Panc1 (cell line): ENCODE data around the gene SLX4IP. TPM values are rescaled to one million over a fixed set of nuclear protein-coding genes. Genes with fewer than 3 reads are reported as not detected.

Source experiments
- ATAC-seq: fragments of 200-7000 bp; cut with Tn5 transposase; 2 replicates; pipeline ENCODE4 v1.9.1; 2020; ENCODE audit warnings: mild to moderate bottlenecking, moderate library complexity
- BruUV-seq: library from RNA; stranded (reverse); fragments of 400-500 nt; replicated peaks from 2 replicates; lab custom pipeline; 2021; lab: Mats Ljungman, UMichigan
- CTCF ChIA-PET: fragments of 300-600 bp; sonication (Branson Sonifier 250); formaldehyde crosslinking; loops from one replicate; lab custom pipeline; 2022; ENCODE audit warnings: antibody characterized with exemption; lab: Charles Lee
- POLR2A ChIA-PET: fragments of 300-600 bp; sonication (Branson Sonifier 250); formaldehyde crosslinking; loops from one replicate; lab custom pipeline; 2022; ENCODE audit warnings: antibody characterized with exemption; lab: Charles Lee
- DNase-seq: peaks from one replicate; pipeline ENCODE4 v3.0.0-alpha.2; 2010; ENCODE audit warnings: low read depth, low spot score
- H3K27ac ChIP-seq: 2 replicates; pipeline ENCODE4 v1.5.1; 2011; ENCODE audit warnings: mild to moderate bottlenecking, low read length, inconsistent platforms
- H3K27me3 ChIP-seq: fragments of 200-500 bp; sonication (Bioruptor generic); 2 replicates; pipeline ENCODE4 v1.6.0; 2014; ENCODE audit warnings: low read length, inconsistent platforms; ENCODE audit not compliant: control insufficient read depth, insufficient read depth
- H3K36me3 ChIP-seq: fragments of 200-500 bp; sonication (Bioruptor generic); 2 replicates; pipeline ENCODE4 v1.5.1; 2014; ENCODE audit warnings: inconsistent platforms, mild to moderate bottlenecking, low read length, moderate library complexity; ENCODE audit not compliant: control insufficient read depth, insufficient read depth
- H3K4me1 ChIP-seq: 2 replicates; pipeline ENCODE4 v1.5.1; 2011; ENCODE audit warnings: inconsistent platforms, mild to moderate bottlenecking, low read length, moderate library complexity; ENCODE audit not compliant: control insufficient read depth, insufficient read depth
- H3K4me3 ChIP-seq, 2 experiments: 2 replicates each; pipeline ENCODE4 v1.5.1; 2011 to 2012; ENCODE audit warnings: low read depth in 2 of 2, low read length in 2 of 2, mild to moderate bottlenecking in 2 of 2, inconsistent platforms in 1 of 2, moderate library complexity in 1 of 2
- H3K9me3 ChIP-seq: fragments of 200-500 bp; sonication (Bioruptor generic); 2 replicates; pipeline ENCODE4 v1.5.1; 2014; ENCODE audit warnings: low read depth, mild to moderate bottlenecking, inconsistent platforms, low read length, moderate library complexity; ENCODE audit not compliant: control insufficient read depth, insufficient read depth
- POLR2AphosphoS5 ChIP-seq: IDR thresholded peaks from 2 replicates; pipeline ENCODE4 v1.6.1; 2012; ENCODE audit warnings: mild to moderate bottlenecking, low read depth, low read length, moderate library complexity
- REST ChIP-seq, 2 experiments: IDR thresholded peaks; 2 replicates each; pipeline ENCODE4 v1.6.1; 2011 to 2012; ENCODE audit warnings: low read depth in 2 of 2, control low read depth in 1 of 2, low read length in 1 of 2, mild to moderate bottlenecking in 1 of 2, moderate library complexity in 1 of 2; ENCODE audit not compliant: insufficient read depth in 1 of 2
- SIN3A ChIP-seq: IDR thresholded peaks from 2 replicates; pipeline ENCODE4 v1.6.1; 2012; ENCODE audit warnings: low read depth, mild to moderate bottlenecking, low read length, moderate library complexity, borderline replicate concordance; ENCODE audit not compliant: insufficient read depth
- TCF7L2 ChIP-seq: IDR thresholded peaks from 2 replicates; pipeline ENCODE4 v1.6.1; 2011; ENCODE audit warnings: mild to moderate bottlenecking, low read depth, low read length, inconsistent platforms
- in situ Hi-C: cut with HindIII; loops from 2 replicates; pipeline ENCODE4 v1.10.0; 2016; ENCODE audit warnings: low sequenced_read_pairs, low pct_unique_long_range_greater_than_20kb
- intact Hi-C: fragments of 100-400 bp; cut with micrococcal nuclease; formaldehyde crosslinking; loops from one replicate; pipeline ENCODE4 v1.10.0; 2022; ENCODE audit not compliant: unreplicated experiment
- total RNA-seq: library from RNA; stranded (reverse); gene quantifications from one replicate; pipeline ENCODE4 v1.2.1, GENCODE V29; 2021; ENCODE audit not compliant: unreplicated experiment
- TF ChIP-seq, protein P1 (sequence below): fragments of 450-650 bp; IDR thresholded peaks from 2 replicates; pipeline ENCODE4 v1.5.1; 2017; ENCODE audit warnings: mild to moderate bottlenecking

The SLX4IP gene
- total RNA-seq, 1 experiment from 2014 or later = 5.4 TPM

DNA sequence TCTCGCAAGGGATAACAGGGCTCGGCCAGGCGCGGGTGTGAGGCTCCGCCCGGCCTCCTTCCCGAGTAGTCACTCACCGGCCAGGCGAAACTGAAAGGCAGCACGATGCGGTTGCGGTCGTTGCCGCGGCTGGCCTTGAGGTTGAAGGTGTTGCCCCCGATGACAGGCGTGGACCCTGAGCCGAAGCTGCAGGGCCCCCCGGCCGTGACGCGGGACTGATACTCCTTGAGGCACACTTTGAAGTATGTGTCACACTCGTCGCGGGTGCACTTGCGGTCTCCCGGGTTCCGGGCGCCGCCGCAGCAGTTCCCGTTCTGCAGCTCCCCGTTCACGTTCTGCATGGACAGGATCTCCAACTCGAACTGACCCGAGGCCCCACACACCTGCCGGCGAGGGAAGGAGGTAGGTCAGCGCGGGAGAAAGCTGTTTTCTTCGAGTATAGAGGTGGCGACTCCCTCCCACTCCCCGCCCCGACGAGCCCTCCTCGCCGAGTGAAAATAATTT is 237.6 kb downstream of the SLX4IP start:
- DNase-seq = no peak
- BruUV-seq = no TSS peak
- H3K27me3 ChIP-seq = no peaks in the 10 kb centered on the region
- H3K27ac ChIP-seq = peak overlapping the region; percentile 82
- POLR2A ChIA-PET = interaction anchor here (0.6 kb wide), 1 partner anchor 11 kb away, joined by 3 read pairs; no protein-coding TSS in a partner anchor
- peak; percentile 23 for ATAC-seq
- peaks cover 4% of the 10 kb centered on the region; the same call in 1 of the 2 replicates for H3K36me3 ChIP-seq
- intact Hi-C loops (loop anchor here (2.0 to 10.0 kb wide), 3 partner anchors 118 to 870 kb away; no protein-coding TSS in a partner anchor), in situ Hi-C loops (no loop called here)
- H3K9me3 ChIP-seq = no peaks in the 10 kb centered on the region
- H3K4me3 ChIP-seq = peak overlapping the region; percentile 82 to 90
- CTCF ChIA-PET = interaction anchor here (0.7 kb wide), 2 partner anchors 592 to 1068 kb away, joined by 4 read pairs; no protein-coding TSS in a partner anchor
- TF ChIP-seq TCF7L2 (peak; percentile 33; the same call in 1 of the 2 replicates), SIN3A (no peak)
- H3K4me1 ChIP-seq = peaks cover 19% of the 10 kb centered on the region

DNA sequence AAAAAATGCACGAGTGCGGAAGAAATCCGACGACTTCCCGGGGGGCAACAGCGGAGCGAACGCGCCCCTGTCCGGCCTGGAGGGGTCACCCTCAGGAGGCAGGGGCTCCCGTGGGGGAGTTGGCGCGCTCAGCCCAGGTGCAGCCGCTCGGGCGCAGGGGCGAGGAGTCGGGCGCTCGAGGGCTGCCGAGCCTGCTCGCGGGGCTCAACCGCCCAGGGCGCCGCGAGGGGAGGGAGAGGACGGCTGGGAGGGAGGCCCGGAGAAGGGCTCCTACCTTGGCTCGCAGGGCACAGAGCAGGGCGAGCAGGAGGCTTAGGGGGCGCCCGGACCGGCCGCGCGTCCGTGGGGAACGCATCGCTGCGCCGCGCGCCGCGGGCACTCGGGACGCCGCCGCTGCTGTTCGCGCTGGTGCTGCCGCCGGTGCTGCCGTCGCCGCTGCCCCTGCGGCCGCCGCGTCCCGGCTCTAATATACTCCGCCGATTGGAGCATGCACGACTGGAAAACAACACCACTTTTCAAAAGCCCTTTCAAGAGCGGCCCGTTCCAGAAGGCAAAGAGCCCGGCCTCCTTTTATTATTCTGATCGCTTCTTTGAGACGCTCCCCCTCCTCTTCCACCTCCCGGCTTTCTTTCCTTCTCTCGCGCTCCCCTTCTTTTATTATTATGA is 238.2 kb downstream of the SLX4IP start:
- ChIA-PET POLR2A (interaction anchor here (0.6 kb wide), 1 partner anchor 118 kb away, joined by 3 read pairs; no protein-coding TSS in a partner anchor), CTCF (interaction anchor here (0.6 to 0.7 kb wide), 4 partner anchors 68 to 1068 kb away, joined by 3 to 4 read pairs (median 4); no protein-coding TSS in a partner anchor)
- ATAC-seq (no peak), DNase-seq (no peak)
- Histone ChIP-seq H3K36me3 (peaks cover 4% of the 10 kb centered on the region; the same call in 1 of the 2 replicates), H3K4me3 (peak overlapping the region; percentile 82 to 90), H3K9me3 (no peaks in the 10 kb centered on the region), H3K27ac (peak overlapping the region; percentile 82), H3K27me3 (no peaks in the 10 kb centered on the region), H3K4me1 (peaks cover 17% of the 10 kb centered on the region)
- in situ Hi-C loops (no loop called here), intact Hi-C loops (loop anchor here (2.0 to 10.0 kb wide), 3 partner anchors 119 to 869 kb away; no protein-coding TSS in a partner anchor)
- TF ChIP-seq, protein P1, sequence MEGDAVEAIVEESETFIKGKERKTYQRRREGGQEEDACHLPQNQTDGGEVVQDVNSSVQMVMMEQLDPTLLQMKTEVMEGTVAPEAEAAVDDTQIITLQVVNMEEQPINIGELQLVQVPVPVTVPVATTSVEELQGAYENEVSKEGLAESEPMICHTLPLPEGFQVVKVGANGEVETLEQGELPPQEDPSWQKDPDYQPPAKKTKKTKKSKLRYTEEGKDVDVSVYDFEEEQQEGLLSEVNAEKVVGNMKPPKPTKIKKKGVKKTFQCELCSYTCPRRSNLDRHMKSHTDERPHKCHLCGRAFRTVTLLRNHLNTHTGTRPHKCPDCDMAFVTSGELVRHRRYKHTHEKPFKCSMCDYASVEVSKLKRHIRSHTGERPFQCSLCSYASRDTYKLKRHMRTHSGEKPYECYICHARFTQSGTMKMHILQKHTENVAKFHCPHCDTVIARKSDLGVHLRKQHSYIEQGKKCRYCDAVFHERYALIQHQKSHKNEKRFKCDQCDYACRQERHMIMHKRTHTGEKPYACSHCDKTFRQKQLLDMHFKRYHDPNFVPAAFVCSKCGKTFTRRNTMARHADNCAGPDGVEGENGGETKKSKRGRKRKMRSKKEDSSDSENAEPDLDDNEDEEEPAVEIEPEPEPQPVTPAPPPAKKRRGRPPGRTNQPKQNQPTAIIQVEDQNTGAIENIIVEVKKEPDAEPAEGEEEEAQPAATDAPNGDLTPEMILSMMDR = no peak
- TF ChIP-seq POLR2AphosphoS5 (no peak), TCF7L2 (no peak), SIN3A (no peak; the same call in 1 of the 2 replicates), REST (IDR thresholded peaks at IDR 0.05; ENCODE audit: insufficient read depth in 1 of 2, low read depth in 2 of 2, low read length in 1 of 2) (no peak)
- BruUV-seq = TSS peak; percentile 86
